HFFc6 (cell line): ENCODE measurements around the gene CDH15. TPM values are rescaled to one million over a fixed set of nuclear protein-coding genes. Genes with fewer than 3 reads are reported as not detected.

Experiments used
- DNase-seq: peaks from one replicate; pipeline ENCODE4 v3.0.0-alpha.2; 2018
- H3K27ac Mint-ChIP-seq: 2 replicates; pipeline ENCODE4 v1.8.0; 2020; ENCODE audit warnings: mild to moderate bottlenecking, mixed read lengths
- H3K27me3 Mint-ChIP-seq: 2 replicates; pipeline ENCODE4 v1.8.0; 2021; ENCODE audit warnings: mild to moderate bottlenecking, moderate library complexity, mixed read lengths; ENCODE audit not compliant: insufficient read depth
- H3K36me3 Mint-ChIP-seq: 2 replicates; pipeline ENCODE4 v1.8.0; 2021; ENCODE audit warnings: low read depth, mixed read lengths
- H3K4me1 Mint-ChIP-seq: 2 replicates; pipeline ENCODE4 v1.8.0; 2020; ENCODE audit warnings: low read depth, mixed read lengths
- H3K4me3 Mint-ChIP-seq: 2 replicates; pipeline ENCODE4 v1.8.0; 2020; ENCODE audit warnings: mild to moderate bottlenecking, moderate library complexity, mixed read lengths
- H3K9me3 Mint-ChIP-seq: 2 replicates; pipeline ENCODE4 v1.8.0; 2020; ENCODE audit warnings: mild to moderate bottlenecking, mixed read lengths
- total RNA-seq, 6 experiments: library from RNA; stranded (reverse); fragmentation: NEBNext Ultra II Directional; extraction: Animal tissue kit (Norgen Biotek cat#: 25700); gene quantifications; 2 replicates in 1 of 6; 3 replicates in 5 of 6; pipeline ENCODE4 v1.2.3, GENCODE V29; 2021
- TF ChIP-seq, protein P1 (sequence below): fragments of 200-600 bp; sonication (generic); IDR thresholded peaks from 2 replicates; pipeline ENCODE4 v1.5.0; 2021; ENCODE audit warnings: antibody characterized with exemption, mild to moderate bottlenecking

Gene CDH15
- total RNA-seq, 6 experiments from 2014 or later = 0.05 to 0.07 TPM; not detected in 4

GRCh38 chr16:89145406-89146161 lies 26.0 kb upstream of the CDH15 start:
- no peak overlapping the region for H3K4me3 Mint-ChIP-seq
- TF ChIP-seq, protein P1, sequence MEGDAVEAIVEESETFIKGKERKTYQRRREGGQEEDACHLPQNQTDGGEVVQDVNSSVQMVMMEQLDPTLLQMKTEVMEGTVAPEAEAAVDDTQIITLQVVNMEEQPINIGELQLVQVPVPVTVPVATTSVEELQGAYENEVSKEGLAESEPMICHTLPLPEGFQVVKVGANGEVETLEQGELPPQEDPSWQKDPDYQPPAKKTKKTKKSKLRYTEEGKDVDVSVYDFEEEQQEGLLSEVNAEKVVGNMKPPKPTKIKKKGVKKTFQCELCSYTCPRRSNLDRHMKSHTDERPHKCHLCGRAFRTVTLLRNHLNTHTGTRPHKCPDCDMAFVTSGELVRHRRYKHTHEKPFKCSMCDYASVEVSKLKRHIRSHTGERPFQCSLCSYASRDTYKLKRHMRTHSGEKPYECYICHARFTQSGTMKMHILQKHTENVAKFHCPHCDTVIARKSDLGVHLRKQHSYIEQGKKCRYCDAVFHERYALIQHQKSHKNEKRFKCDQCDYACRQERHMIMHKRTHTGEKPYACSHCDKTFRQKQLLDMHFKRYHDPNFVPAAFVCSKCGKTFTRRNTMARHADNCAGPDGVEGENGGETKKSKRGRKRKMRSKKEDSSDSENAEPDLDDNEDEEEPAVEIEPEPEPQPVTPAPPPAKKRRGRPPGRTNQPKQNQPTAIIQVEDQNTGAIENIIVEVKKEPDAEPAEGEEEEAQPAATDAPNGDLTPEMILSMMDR = no peak
- no peak for DNase-seq
- peaks cover 3% of the 10 kb centered on the region; the same call in 1 of the 2 replicates for H3K27me3 Mint-ChIP-seq
- H3K36me3 Mint-ChIP-seq = peaks cover 40% of the 10 kb centered on the region
- peaks cover 8% of the 10 kb centered on the region for H3K9me3 Mint-ChIP-seq
- H3K27ac Mint-ChIP-seq = no peak overlapping the region
- no peaks in the 10 kb centered on the region for H3K4me1 Mint-ChIP-seq

- peaks cover 3% of the 10 kb centered on the region; the same call in 1 of the 2 replicates for H3K27me3 Mint-ChIP-seq
- TF ChIP-seq, protein P1 = no peak
- H3K9me3 Mint-ChIP-seq = peaks cover 8% of the 10 kb centered on the region
- no peak for DNase-seq
- H3K4me1 Mint-ChIP-seq = no peaks in the 10 kb centered on the region
- H3K4me3 Mint-ChIP-seq = no peak overlapping the region
- no peak overlapping the region for H3K27ac Mint-ChIP-seq
- peaks cover 48% of the 10 kb centered on the region for H3K36me3 Mint-ChIP-seq
These were observed 25.1 kb upstream of the CDH15 start for GRCh38 chr16:89146211-89147005.

DNA sequence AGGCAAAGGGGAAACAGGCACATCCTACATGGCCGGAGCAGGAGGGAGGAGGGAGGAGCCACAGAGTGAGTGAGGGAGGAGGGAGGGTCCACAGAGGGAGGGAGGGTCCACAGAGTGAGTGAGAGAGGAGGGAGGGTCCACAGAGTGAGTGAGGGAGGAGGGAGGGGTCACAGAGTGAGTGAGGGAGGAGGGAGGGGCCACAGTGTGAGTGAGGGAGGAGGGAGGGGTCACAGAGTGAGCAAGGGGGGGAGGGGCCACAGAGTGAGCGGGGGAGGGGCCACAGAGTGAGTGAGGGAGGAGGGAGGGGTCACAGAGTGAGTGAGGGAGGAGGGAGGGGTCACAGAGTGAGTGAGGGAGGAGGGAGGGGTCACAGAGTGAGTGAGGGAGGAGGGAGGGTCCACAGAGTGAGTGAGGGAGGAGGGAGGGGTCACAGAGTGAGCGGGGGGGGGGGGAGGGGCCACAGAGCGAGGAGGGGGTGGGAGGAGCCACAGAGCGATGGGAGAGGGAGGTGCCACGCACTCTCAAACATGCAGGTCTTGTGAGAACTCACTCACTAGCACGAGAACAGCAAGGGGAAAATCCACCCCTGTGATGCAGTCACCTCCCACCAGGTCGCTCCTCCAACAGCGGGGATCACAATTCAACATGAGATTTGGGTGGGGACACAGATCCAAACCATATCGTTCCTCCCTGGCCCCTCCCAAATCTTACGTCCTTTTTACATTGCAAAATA lies 24.3 kb upstream of the CDH15 start:
- Mint-ChIP-seq H3K9me3 (peaks cover 8% of the 10 kb centered on the region), H3K36me3 (peaks cover 55% of the 10 kb centered on the region), H3K4me3 (no peak overlapping the region; the same call in 1 of the 2 replicates), H3K27ac (no peak overlapping the region), H3K4me1 (no peaks in the 10 kb centered on the region), H3K27me3 (peaks cover 3% of the 10 kb centered on the region; the same call in 1 of the 2 replicates)
- TF ChIP-seq, protein P1 = no peak
- no peak for DNase-seq

GRCh38 chr16:89149386-89149785 lies 22.2 kb upstream of the CDH15 start:
- Mint-ChIP-seq H3K4me1 (no peaks in the 10 kb centered on the region; the same call in 1 of the 2 replicates), H3K27me3 (no peaks in the 10 kb centered on the region; the same call in 1 of the 2 replicates), H3K4me3 (no peak overlapping the region), H3K9me3 (peaks cover 8% of the 10 kb centered on the region), H3K27ac (no peak overlapping the region), H3K36me3 (peaks cover 51% of the 10 kb centered on the region)
- DNase-seq = no peak
- TF ChIP-seq, protein P1 = no peak

GRCh38 chr16:89150090-89150835 lies 21.3 kb upstream of the CDH15 start:
- TF ChIP-seq, protein P1 = no peak
- H3K9me3 Mint-ChIP-seq = peaks cover 8% of the 10 kb centered on the region
- DNase-seq = no peak
- no peaks in the 10 kb centered on the region; the same call in 1 of the 2 replicates for H3K27me3 Mint-ChIP-seq
- peaks cover 8% of the 10 kb centered on the region for H3K4me1 Mint-ChIP-seq
- H3K4me3 Mint-ChIP-seq = no peak overlapping the region
- no peak overlapping the region for H3K27ac Mint-ChIP-seq
- peaks cover 51% of the 10 kb centered on the region for H3K36me3 Mint-ChIP-seq
